HG03095 (cell line): ENCODE results near the gene UPF2.
"Not testable (repeated sequence)": the region's sequence is repeated elsewhere in the genome, so short reads cannot be mapped to it uniquely, and the experiment has no call there.

Experiments used
- ATAC-seq: cut with Tn5 transposase; IDR thresholded peaks from one replicate; pipeline ENCODE4 v1.9.1; 2021; ENCODE audit warnings: moderate library complexity; ENCODE audit not compliant: unreplicated experiment

UPF2 gene

GRCh38 chr10:12041766-12042408 is 722 bp downstream of the UPF2 start:
- no peak for ATAC-seq

DNA sequence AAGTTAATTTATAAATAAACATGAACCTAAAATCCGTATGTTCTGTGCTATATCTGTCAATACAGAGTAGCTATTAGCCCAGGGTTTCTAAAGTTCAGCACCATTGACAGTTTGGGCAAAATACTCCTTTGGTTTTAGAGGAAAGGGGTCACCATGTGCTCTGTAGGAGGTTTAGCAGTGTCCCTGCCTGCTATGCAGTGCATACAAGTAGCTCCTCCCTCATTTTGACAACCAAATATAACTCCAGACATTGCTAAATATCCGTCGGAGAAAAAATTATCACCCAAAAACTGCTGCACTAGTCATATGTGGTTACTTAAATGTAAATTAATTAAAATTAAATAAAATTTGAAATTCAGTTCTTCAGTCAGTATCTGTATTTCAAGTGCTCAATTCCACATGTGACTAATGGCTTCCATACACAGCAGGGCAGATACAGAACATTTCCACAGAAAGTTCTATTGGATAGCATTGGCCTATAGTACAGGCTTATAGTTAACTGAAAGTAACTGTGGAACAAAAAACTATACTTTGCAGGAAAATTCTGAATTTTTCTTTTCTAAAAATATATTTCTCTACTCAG is 6.4 kb downstream of the UPF2 start:
- ATAC-seq: no peak

DNA sequence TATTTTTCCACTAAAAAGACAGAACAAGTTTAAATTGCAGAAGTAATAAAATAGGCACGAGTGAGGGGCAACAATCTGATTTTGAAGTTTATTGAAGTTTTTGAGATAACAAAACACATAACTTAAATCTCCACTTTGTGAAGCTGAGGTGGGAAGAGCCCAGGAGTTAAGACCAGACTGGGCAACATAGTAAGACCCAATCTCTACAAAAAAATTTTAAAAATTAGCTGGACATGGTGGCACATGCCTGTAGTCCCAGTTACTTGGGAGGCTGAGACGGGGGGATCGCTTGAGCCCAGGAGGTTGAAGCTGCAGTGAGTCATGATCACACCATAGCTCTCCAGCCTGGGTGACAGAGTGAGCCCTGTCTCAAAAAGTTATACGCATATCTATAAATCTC is 11.2 kb downstream of the UPF2 start:
- ATAC-seq: no peak

GRCh38 chr10:12027539-12027938 is 15.1 kb downstream of the UPF2 start:
- peak; percentile 74 for ATAC-seq

GRCh38 chr10:12025591-12025990 is 17.0 kb downstream of the UPF2 start:
- ATAC-seq: no peak

DNA sequence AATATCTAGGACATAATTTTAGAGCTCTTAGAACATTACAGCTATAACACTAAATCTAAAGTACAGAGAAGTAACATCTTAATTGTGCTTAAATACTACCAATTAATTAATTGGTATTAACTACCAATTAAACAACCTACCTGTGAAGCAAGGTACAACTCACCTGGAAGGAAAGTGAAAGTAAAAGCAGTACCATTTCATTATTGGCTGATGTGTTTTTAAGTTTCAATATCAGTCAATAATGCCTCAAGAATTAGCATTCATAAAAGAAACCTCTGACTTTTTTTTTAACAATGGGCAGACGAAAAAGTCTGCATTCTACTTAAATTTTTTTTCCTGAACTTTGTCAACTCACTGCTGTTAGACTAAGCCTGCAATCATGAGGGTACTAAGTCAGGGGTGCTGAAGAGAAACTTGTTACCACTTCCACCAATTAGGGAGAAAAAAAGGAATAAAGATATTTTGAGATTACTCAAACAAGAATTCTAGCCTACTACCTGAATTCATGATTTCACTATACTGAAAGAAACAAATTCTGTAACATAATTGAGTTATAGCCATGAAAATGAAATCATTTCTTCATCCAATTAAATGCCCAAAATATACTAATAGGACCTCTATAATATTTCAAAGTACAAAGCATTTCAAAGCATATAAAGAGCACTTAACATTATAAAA is 19.9 kb downstream of the UPF2 start:
- no peak for ATAC-seq

- no peak for ATAC-seq
Observed at GRCh38 chr10:12020574-12020973, 22.0 kb downstream of the UPF2 start.

GRCh38 chr10:12019283-12019971 is 23.2 kb downstream of the UPF2 start:
- no peak for ATAC-seq

DNA sequence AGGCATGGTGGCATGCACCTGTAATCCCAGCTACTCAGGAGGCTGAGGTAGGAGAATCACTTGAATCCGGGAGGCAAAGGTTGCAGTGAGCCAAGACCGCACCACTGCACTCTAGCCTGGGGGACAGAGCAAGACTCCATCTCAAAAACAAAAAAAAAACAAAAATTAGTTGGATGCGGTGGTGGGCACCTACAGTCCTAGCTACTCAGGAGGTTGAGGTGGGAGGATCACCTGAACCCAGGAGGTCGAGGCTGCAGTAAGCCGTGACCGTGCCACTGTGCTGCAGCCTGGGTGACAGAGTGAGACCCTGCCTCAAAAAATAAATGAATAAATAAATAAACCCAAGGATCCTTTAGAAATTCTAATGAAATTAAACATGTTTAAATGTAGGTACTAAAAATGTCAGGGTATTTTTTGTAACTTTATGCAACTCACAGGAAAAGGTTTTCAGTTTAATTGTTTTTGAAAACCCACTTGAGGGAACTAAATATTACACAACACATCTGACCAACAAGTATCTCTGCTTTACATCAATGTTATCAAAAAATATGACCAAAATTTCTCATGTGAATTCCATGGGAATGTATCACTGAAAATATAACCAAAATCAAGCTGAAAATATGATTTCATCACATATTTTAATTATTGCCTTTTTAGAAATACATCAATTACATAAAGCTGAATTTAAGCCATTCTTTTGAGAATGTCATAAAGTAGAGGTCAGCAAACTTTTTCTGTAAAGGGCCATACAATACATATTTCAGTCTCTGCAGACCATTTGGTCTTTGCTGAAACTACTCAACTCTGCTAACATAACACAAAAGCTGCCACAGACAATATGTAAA is 23.9 kb downstream of the UPF2 start:
- ATAC-seq: no peak

DNA sequence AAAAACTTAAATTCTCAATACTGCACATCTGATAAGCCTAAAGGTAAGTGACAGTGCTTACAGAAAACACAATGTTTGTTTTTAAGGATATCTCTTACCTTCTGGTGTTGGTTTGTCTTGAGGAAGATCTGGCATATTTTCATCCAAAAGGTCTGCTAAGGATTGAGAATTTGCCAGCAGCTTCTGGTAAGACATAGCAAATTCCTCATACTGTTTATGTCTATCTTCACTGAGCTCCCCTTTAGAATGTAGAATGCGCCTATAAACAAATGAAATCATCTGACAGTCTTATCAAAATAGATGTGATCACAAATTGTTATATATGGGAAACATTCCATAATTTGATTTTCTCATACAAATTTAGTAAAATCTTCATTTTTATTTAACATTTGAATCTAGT is 28.7 kb downstream of the UPF2 start:
- ATAC-seq: no peak

DNA sequence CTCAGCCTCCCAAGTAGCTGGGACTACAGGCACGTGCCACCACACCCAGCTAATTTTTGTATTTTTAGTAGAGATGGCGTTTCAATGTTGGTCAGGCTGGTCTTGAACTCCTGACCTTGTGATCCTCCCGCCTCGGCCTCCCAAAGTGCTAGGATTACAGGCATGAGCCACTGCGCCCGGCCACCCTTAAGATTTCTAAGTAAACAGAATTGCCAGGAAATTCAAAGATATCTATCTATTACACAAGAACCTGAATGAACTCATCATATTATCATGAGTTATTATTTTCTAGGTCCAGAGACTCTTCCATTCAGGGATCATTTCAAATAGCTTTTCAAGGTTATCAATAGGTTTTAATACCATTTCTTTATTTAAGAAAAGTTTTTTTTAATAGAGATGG is 29.2 kb downstream of the UPF2 start:
- not testable (repeated sequence) for ATAC-seq

GRCh38 chr10:12010353-12010752 is 32.3 kb downstream of the UPF2 start:
- no peak for ATAC-seq

DNA sequence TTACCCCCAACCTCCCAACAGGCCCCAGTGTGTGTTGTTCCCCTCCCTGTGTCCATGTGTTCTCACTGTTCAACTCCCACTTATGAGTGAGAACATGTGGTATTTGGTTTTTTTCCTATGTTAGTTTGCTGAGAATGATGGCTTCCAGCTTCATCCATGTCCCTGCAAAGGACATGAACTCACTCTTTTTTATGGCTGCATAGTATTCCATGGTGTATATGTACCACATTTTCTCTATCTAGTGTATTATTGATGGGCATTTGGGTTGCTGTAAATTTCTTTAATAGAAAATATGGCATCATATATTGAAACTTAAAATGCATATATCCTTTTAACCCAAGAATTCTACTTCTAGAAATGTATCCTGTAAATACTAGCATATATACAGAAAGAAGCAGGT is 33.8 kb downstream of the UPF2 start:
- ATAC-seq: not testable (repeated sequence)

GRCh38 chr10:12006671-12007070 is 35.9 kb downstream of the UPF2 start:
- ATAC-seq: no peak

GRCh38 chr10:11993834-11994468 is 48.7 kb downstream of the UPF2 start:
- ATAC-seq: no peak

GRCh38 chr10:11988924-11989323 is 53.7 kb downstream of the UPF2 start:
- ATAC-seq: no peak

GRCh38 chr10:11986593-11987216 is 55.9 kb downstream of the UPF2 start:
- no peak for ATAC-seq

GRCh38 chr10:11982253-11982652 is 60.4 kb downstream of the UPF2 start:
- no peak for ATAC-seq

GRCh38 chr10:11975795-11976194 is 66.8 kb downstream of the UPF2 start:
- ATAC-seq: no peak

GRCh38 chr10:11972523-11972922 is 70.1 kb downstream of the UPF2 start:
- ATAC-seq: not testable (repeated sequence)
